GM18870 (cell line): Measurements from ENCODE around the gene BMP5.

Experiments
- ATAC-seq: cut with Tn5 transposase; IDR thresholded peaks from one replicate; pipeline ENCODE4 v1.9.1; 2021; ENCODE audit warnings: moderate library complexity; ENCODE audit not compliant: unreplicated experiment

BMP5 gene

DNA sequence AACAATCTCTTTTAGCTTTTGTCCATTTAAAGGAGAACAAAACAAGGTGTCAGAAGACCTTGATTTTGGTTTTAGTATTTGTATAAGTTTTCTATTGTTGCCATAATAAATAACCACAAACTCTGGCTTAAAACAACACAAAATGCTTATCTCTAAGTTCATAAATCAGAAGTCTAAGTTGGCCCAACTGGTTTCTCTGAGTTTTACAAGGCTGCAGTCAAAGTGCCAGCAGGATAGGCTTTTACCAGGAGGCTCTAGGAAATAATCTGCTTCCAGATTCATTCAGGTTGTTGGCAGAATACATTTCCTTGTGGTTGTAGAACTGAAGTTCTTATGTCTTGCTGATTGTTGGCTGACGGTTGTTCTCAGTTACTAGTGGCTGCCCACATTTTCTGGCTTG is 149.2 kb downstream of the BMP5 start:
- ATAC-seq, result no peak

GRCh38 chr6:55714831-55715230 is 160.6 kb downstream of the BMP5 start:
- ATAC-seq, result no peak

DNA sequence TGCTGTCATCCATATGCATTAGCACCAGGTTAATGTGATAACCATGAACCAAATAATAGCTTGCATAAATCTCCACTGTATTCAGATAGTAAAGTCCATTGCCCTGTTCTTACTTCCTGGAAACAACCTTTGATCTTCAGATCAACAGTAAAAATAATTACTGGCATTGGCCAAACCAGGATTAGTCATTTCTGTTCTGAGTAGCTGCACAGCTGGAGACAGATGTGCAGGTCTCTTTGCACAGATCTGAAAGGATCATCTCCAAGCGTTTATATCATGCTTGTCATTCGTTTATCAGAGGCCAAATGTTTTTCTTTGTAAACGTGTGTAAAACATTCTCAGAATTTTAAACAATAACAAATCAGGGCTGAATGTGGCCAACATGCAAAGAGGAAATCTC is 162.0 kb downstream of the BMP5 start:
- peak; percentile 93 for ATAC-seq

- ATAC-seq, result no peak
Measured at GRCh38 chr6:55708711-55709110, 166.7 kb downstream of the BMP5 start.

GRCh38 chr6:55705451-55706440 is 169.6 kb downstream of the BMP5 start:
- no peak for ATAC-seq

- no peak for ATAC-seq
Measured at GRCh38 chr6:55704421-55704820, 171.0 kb downstream of the BMP5 start.
